Adrenal gland (tissue), 5 donors: Measurements from ENCODE around the gene CDKN2A.

ENCODE experiments used
- POLR2A ChIP-seq, 2 donors: fragments of 450-650 bp; IDR thresholded peaks; one replicate each; pipeline ENCODE4 v1.6.1; 2017; ENCODE audit warnings: antibody characterized with exemption in 2 of 2, mild to moderate bottlenecking in 2 of 2, moderate library complexity in 1 of 2
- TF ChIP-seq, protein P1 (sequence below), 6 experiments: fragments of 450-650 bp in 4 of 6; fragments of 200-600 bp in 2 of 6; sonication (generic) in 1 of 6; IDR thresholded peaks; 1 replicate in 5 of 6; 2 replicates in 1 of 6; pipeline versions ENCODE4 v1.5.1 to v1.8.0; 2016 to 2021; ENCODE audit warnings: antibody characterized with exemption in 6 of 6, mild to moderate bottlenecking in 2 of 6, moderate library complexity in 1 of 6
- donor health status: DM: no; HTN: no; CAD: no.

DNA sequence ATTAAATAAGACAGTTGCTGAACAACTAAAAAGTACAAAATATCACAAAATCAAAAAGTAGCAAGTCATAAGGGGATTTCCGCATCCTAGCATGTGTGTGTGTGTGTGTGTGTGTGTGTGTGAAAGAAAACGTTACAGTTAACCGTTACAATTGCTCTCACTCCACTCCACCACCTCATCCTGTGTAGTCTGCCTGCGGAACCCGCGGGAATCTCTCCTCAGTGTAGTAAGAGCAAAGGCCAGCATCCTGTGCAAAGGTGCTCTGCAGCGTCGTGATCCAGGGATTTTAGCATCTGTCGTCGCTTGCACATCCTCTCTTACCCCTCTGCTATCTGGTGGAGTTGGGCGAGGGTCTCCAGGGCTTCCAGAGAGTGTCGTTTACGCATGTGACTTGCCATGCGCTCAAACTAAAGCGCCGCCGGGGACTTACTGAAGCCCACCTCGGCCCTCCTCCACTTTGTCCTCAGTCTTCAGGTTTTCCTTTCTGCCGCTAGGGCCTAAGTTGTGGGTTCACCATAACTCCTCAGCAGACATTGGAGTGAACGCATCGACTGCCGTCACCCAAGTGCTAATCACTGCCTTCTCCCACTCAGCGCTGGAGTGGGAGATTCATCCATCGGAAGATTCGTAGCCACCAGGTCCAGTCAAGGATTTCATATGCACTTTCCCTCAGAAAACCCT, 11.0 kb upstream of the CDKN2A start:
- TF ChIP-seq, protein P1, sequence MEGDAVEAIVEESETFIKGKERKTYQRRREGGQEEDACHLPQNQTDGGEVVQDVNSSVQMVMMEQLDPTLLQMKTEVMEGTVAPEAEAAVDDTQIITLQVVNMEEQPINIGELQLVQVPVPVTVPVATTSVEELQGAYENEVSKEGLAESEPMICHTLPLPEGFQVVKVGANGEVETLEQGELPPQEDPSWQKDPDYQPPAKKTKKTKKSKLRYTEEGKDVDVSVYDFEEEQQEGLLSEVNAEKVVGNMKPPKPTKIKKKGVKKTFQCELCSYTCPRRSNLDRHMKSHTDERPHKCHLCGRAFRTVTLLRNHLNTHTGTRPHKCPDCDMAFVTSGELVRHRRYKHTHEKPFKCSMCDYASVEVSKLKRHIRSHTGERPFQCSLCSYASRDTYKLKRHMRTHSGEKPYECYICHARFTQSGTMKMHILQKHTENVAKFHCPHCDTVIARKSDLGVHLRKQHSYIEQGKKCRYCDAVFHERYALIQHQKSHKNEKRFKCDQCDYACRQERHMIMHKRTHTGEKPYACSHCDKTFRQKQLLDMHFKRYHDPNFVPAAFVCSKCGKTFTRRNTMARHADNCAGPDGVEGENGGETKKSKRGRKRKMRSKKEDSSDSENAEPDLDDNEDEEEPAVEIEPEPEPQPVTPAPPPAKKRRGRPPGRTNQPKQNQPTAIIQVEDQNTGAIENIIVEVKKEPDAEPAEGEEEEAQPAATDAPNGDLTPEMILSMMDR (IDR thresholded peaks at IDR 0.05), result no peak
- TF ChIP-seq POLR2A (IDR thresholded peaks at IDR 0.05), result no peak
